ENCODE data around the gene CLCA4.

GRCh38 chr1:86548839-86549238 lies 2.0 kb downstream of the CLCA4 start:
- TF ChIP-seq CBX5 (IDR thresholded peaks at IDR 0.05; ENCODE audit: low read depth), result no peak
- TF ChIP-seq ZNF384 (IDR thresholded peaks at IDR 0.05; ENCODE audit: borderline replicate concordance, low read depth, low read length), result no peak
- TF ChIP-seq CBFB (IDR thresholded peaks at IDR 0.05; ENCODE audit: low read depth), result no peak
- TF ChIP-seq CTCF (IDR thresholded peaks at IDR 0.05 in 2 of 3, conservative IDR thresholded peaks at IDR 0.05 in 1 of 3; ENCODE audit: control insufficient read depth in 2 of 3, extremely low read depth in 1 of 3, insufficient read depth in 1 of 3, low read depth in 3 of 3, low read length in 3 of 3), result no peak
- no peak for TF ChIP-seq RAD21 (IDR thresholded peaks at IDR 0.05; ENCODE audit: insufficient read depth, low read depth, low read length)
- no peak for TF ChIP-seq SMAD5 (IDR thresholded peaks at IDR 0.05; ENCODE audit: low read depth)
- TF ChIP-seq ATF7 (IDR thresholded peaks at IDR 0.05; ENCODE audit: low read depth), result no peak
- no peak for TF ChIP-seq ZNF274 (IDR thresholded peaks at IDR 0.05; ENCODE audit: insufficient read depth, insufficient read length)
- no peak for TF ChIP-seq ATF2 (IDR thresholded peaks at IDR 0.05; ENCODE audit: low read length)
- TF ChIP-seq TAF1 (IDR thresholded peaks at IDR 0.05; ENCODE audit: borderline replicate concordance, low read depth, low read length), result no peak
- TF ChIP-seq RFX5 (IDR thresholded peaks at IDR 0.05; ENCODE audit: low read depth, low read length), result no peak
- no peak for TF ChIP-seq EZH2 (IDR thresholded peaks at IDR 0.05; ENCODE audit: borderline replicate concordance, control insufficient read depth, low read depth, low read length)
- no peak for TF ChIP-seq EGR1 (IDR thresholded peaks at IDR 0.05; ENCODE audit: borderline replicate concordance in 1 of 2, low read depth in 2 of 2, low read length in 2 of 2)

Measured in GM12878 (cell line).